SK-N-SH (cell line): ENCODE data around the gene ETFRF1. TPM values are rescaled to one million over a fixed set of nuclear protein-coding genes. Genes with fewer than 3 reads are reported as not detected.

ENCODE experiments used
- CTCF ChIA-PET: fragments of 300-600, 350-600 bp; formaldehyde crosslinking; extraction: SDS; loops from one replicate; lab custom pipeline; 2021; lab: Yijun Ruan, JAX
- POLR2A ChIA-PET: fragments of 350-600 bp; sonication (Branson Sonifier 250); formaldehyde crosslinking; extraction: SDS; loops from one replicate; lab custom pipeline; 2020; ENCODE audit warnings: antibody characterized with exemption, inconsistent platforms; lab: Yijun Ruan, JAX
- DNase-seq: peaks from one replicate; pipeline ENCODE4 v3.0.0; 2012
- H2AFZ ChIP-seq: fragments of 200-600 bp; sonication (generic); 2 replicates; pipeline ENCODE4 v1.8.1; 2016; ENCODE audit warnings: antibody characterized with exemption, mild to moderate bottlenecking, low read depth
- H3F3A ChIP-seq: fragments of 200-600 bp; sonication (generic); replicated peaks from 2 replicates; pipeline ENCODE3; 2016; ENCODE audit warnings: antibody characterized with exemption, mild to moderate bottlenecking; ENCODE audit not compliant: insufficient read depth
- H3K27ac ChIP-seq, 2 experiments: fragments of 200-500 bp in 1 of 2; fragments of 200-600 bp in 1 of 2; sonication (Bioruptor generic) in 1 of 2; sonication (generic), shearing (Covaris generic) in 1 of 2; 2 replicates each; pipeline versions ENCODE4 v1.5.1 to v1.6.1; 2014 to 2016; ENCODE audit warnings: low read depth in 2 of 2, inconsistent platforms in 1 of 2, low read length in 1 of 2, mild to moderate bottlenecking in 1 of 2, mixed read lengths in 1 of 2
- H3K27me3 ChIP-seq: fragments of 200-600 bp; sonication (generic), shearing (Covaris generic); 2 replicates; pipeline ENCODE4 v1.6.1; 2016; ENCODE audit warnings: mixed run types; ENCODE audit not compliant: insufficient read depth
- H3K36me3 ChIP-seq, 2 experiments: fragments of 200-500 bp in 1 of 2; fragments of 200-600 bp in 1 of 2; sonication (Bioruptor generic) in 1 of 2; sonication (generic) in 1 of 2; replicated peaks in 1 of 2; 2 replicates each; pipeline versions ENCODE3 to v1.5.1; 2014 to 2016; ENCODE audit warnings: low read length in 1 of 2, mild to moderate bottlenecking in 1 of 2; ENCODE audit not compliant: insufficient read depth in 2 of 2, control insufficient read depth in 1 of 2
- H3K4me1 ChIP-seq, 2 experiments: fragments of 200-500 bp in 1 of 2; fragments of 200-600 bp in 1 of 2; sonication (Bioruptor generic) in 1 of 2; sonication (generic), shearing (Covaris generic) in 1 of 2; 2 replicates each; pipeline versions ENCODE4 v1.5.1 to v1.6.1; 2014 to 2016; ENCODE audit warnings: low read depth in 1 of 2, low read length in 1 of 2, mixed run types in 1 of 2; ENCODE audit not compliant: insufficient read depth in 2 of 2, control insufficient read depth in 1 of 2
- H3K4me2 ChIP-seq: fragments of 200-600 bp; sonication (generic), shearing (Covaris generic); 2 replicates; pipeline ENCODE4 v1.6.1; 2017; ENCODE audit warnings: mixed run types
- H3K4me3 ChIP-seq, 2 experiments: fragments of 200-500 bp in 1 of 2; fragments of 200-600 bp in 1 of 2; sonication (Bioruptor generic) in 1 of 2; sonication (generic), shearing (Covaris generic) in 1 of 2; 2 replicates each; pipeline versions ENCODE4 v1.5.1 to v1.8.1; 2014 to 2016; ENCODE audit warnings: low read depth in 2 of 2, inconsistent platforms in 1 of 2, low read length in 1 of 2, mild to moderate bottlenecking in 1 of 2, mixed read lengths in 1 of 2, moderate library complexity in 1 of 2
- H3K79me2 ChIP-seq: fragments of 200-600 bp; sonication (generic); 2 replicates; pipeline ENCODE4 v1.8.1; 2017; ENCODE audit warnings: mild to moderate bottlenecking; ENCODE audit not compliant: insufficient read depth
- H3K9ac ChIP-seq: fragments of 200-600 bp; sonication (generic); 2 replicates; pipeline ENCODE4 v1.6.1; 2017; ENCODE audit warnings: mixed run types
- H3K9me2 ChIP-seq: fragments of 200-600 bp; sonication (generic); 2 replicates; pipeline ENCODE4 v1.6.1; 2017; ENCODE audit warnings: mixed run types
- H3K9me3 ChIP-seq: fragments of 200-600 bp; sonication (generic); 2 replicates; pipeline ENCODE4 v1.6.1; 2017; ENCODE audit warnings: mixed run types, mild to moderate bottlenecking, moderate library complexity
- H4K20me1 ChIP-seq: fragments of 200-600 bp; sonication (generic); 2 replicates; pipeline ENCODE4 v1.6.1; 2017; ENCODE audit warnings: mild to moderate bottlenecking, mixed run types; ENCODE audit not compliant: insufficient read depth
- ELF1 ChIP-seq: IDR thresholded peaks from 2 replicates; pipeline ENCODE4 v1.4.0; 2012
- EP300 ChIP-seq, 2 experiments: IDR thresholded peaks; 2 replicates each; pipeline versions ENCODE4 v1.4.0 to v1.6.1; 2012; ENCODE audit warnings: borderline replicate concordance in 1 of 2, low read depth in 1 of 2, low read length in 1 of 2
- GABPA ChIP-seq: IDR thresholded peaks from 2 replicates; pipeline ENCODE4 v1.4.0; 2012; ENCODE audit warnings: low read depth, mild to moderate bottlenecking
- MXI1 ChIP-seq: IDR thresholded peaks from 2 replicates; pipeline ENCODE4 v1.6.1; 2012; ENCODE audit warnings: mild to moderate bottlenecking, low read depth, low read length, improper control_type of control experiment
- NFIC ChIP-seq: IDR thresholded peaks from 2 replicates; pipeline ENCODE4 v1.4.0; 2012; ENCODE audit warnings: borderline replicate concordance
- NRF1 ChIP-seq: IDR thresholded peaks from 2 replicates; pipeline ENCODE4 v1.6.1; 2012; ENCODE audit warnings: low read depth, mild to moderate bottlenecking, low read length
- POLR2AphosphoS5 ChIP-seq: IDR thresholded peaks from 2 replicates; pipeline ENCODE4 v1.6.1; 2012; ENCODE audit warnings: low read depth, low read length
- RFX5 ChIP-seq: IDR thresholded peaks from 2 replicates; pipeline ENCODE4 v1.6.1; 2012; ENCODE audit warnings: mild to moderate bottlenecking, improper control_type of control experiment, low read length
- SIN3A ChIP-seq: IDR thresholded peaks from 2 replicates; pipeline ENCODE4 v1.6.1; 2012; ENCODE audit warnings: low read depth, mild to moderate bottlenecking, low read length, moderate library complexity, borderline replicate concordance
- USF2 ChIP-seq: fragments of 150-350 bp; IDR thresholded peaks from 2 replicates; pipeline ENCODE4 v1.6.1; 2017; ENCODE audit warnings: antibody characterized with exemption, low read length, low read depth, borderline replicate concordance
- WGBS: methylation state at CpG from one replicate; pipeline ENCODE4 v1.1.6; 2017; ENCODE audit warnings: low lambda C conversion rate; 5-methylcytosine and 5-hydroxymethylcytosine counted together
- polyA plus RNA-seq, 3 experiments: library from polyadenylated mRNA; depleted of rRNA; stranded (reverse); fragments of >200 nt; gene quantifications; 2 replicates each; pipeline ENCODE4 v1.2.3, GENCODE V29; 2012
- TF ChIP-seq, protein P1 (sequence below): fragments of 150-350 bp; IDR thresholded peaks from 2 replicates; pipeline ENCODE4 v1.6.1; 2016; ENCODE audit warnings: mild to moderate bottlenecking, low read depth, low read length
- TF ChIP-seq, protein P2 (sequence below): IDR thresholded peaks from 2 replicates; pipeline ENCODE4 v1.4.0; 2012; ENCODE audit warnings: low read depth, borderline replicate concordance
- TF ChIP-seq, protein P3 (sequence below): IDR thresholded peaks from 2 replicates; pipeline ENCODE4 v1.4.0; 2012; ENCODE audit warnings: low read depth, borderline replicate concordance
- TF ChIP-seq, protein P4 (sequence below): IDR thresholded peaks from 2 replicates; pipeline ENCODE4; 2012

ETFRF1 gene
- polyA plus RNA-seq, 1 of the 3 experiments (the other 2 are of a cell fraction): 7.8 TPM

- Histone ChIP-seq H3K4me1 (peaks cover 2 to 10% of the 10 kb centered on the region in 2 experiments), H3F3A (peaks cover 34% of the 10 kb centered on the region), H3K9me2 (no peaks in the 10 kb centered on the region), H3K4me2 (no peak overlapping the region), H3K36me3 (peaks cover under 1% of the 10 kb centered on the region in 2 experiments), H4K20me1 (no peaks in the 10 kb centered on the region), H3K9ac (no peak overlapping the region), H3K27ac (no peak overlapping the region), H3K9me3 (no peaks in the 10 kb centered on the region), H3K4me3 (no peak overlapping the region), H3K27me3 (no peaks in the 10 kb centered on the region), H3K79me2 (peaks cover 13% of the 10 kb centered on the region; the same call in 1 of the 2 replicates), H2AFZ (no peak overlapping the region)
- ChIA-PET CTCF (interaction anchor here (1.1 to 1.4 kb wide), 2 partner anchors 11 to 40 kb away, joined by 3 to 4 read pairs; no protein-coding TSS in a partner anchor), POLR2A (no interaction called here)
- no peak for DNase-seq
- TF ChIP-seq NRF1 (no peak), SIN3A (no peak), MXI1 (no peak), EP300 (IDR thresholded peaks at IDR 0.05; ENCODE audit: borderline replicate concordance in 1 of 2, low read depth in 1 of 2, low read length in 1 of 2) (no peak), ELF1 (no peak), POLR2AphosphoS5 (no peak), USF2 (no peak), NFIC (no peak), RFX5 (no peak), GABPA (no peak)
- TF ChIP-seq, protein P1, sequence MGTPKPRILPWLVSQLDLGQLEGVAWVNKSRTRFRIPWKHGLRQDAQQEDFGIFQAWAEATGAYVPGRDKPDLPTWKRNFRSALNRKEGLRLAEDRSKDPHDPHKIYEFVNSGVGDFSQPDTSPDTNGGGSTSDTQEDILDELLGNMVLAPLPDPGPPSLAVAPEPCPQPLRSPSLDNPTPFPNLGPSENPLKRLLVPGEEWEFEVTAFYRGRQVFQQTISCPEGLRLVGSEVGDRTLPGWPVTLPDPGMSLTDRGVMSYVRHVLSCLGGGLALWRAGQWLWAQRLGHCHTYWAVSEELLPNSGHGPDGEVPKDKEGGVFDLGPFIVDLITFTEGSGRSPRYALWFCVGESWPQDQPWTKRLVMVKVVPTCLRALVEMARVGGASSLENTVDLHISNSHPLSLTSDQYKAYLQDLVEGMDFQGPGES: no peak
- TF ChIP-seq, protein P2, sequence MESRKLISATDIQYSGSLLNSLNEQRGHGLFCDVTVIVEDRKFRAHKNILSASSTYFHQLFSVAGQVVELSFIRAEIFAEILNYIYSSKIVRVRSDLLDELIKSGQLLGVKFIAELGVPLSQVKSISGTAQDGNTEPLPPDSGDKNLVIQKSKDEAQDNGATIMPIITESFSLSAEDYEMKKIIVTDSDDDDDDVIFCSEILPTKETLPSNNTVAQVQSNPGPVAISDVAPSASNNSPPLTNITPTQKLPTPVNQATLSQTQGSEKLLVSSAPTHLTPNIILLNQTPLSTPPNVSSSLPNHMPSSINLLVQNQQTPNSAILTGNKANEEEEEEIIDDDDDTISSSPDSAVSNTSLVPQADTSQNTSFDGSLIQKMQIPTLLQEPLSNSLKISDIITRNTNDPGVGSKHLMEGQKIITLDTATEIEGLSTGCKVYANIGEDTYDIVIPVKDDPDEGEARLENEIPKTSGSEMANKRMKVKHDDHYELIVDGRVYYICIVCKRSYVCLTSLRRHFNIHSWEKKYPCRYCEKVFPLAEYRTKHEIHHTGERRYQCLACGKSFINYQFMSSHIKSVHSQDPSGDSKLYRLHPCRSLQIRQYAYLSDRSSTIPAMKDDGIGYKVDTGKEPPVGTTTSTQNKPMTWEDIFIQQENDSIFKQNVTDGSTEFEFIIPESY: no peak
- TF ChIP-seq, protein P3, sequence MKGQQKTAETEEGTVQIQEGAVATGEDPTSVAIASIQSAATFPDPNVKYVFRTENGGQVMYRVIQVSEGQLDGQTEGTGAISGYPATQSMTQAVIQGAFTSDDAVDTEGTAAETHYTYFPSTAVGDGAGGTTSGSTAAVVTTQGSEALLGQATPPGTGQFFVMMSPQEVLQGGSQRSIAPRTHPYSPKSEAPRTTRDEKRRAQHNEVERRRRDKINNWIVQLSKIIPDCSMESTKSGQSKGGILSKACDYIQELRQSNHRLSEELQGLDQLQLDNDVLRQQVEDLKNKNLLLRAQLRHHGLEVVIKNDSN: no peak
- TF ChIP-seq, protein P4, sequence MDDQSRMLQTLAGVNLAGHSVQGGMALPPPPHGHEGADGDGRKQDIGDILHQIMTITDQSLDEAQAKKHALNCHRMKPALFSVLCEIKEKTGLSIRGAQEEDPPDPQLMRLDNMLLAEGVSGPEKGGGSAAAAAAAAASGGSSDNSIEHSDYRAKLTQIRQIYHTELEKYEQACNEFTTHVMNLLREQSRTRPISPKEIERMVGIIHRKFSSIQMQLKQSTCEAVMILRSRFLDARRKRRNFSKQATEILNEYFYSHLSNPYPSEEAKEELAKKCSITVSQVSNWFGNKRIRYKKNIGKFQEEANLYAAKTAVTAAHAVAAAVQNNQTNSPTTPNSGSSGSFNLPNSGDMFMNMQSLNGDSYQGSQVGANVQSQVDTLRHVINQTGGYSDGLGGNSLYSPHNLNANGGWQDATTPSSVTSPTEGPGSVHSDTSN: no peak
- 94% methylated on average over 2 of the region's 2 CpGs for WGBS
Observed at GRCh38 chr12:25197608-25198007, 2.6 kb downstream of the ETFRF1 start.
